HG03045 (cell line): Measurements from ENCODE around the gene SFT2D2.

Experiments
- ATAC-seq: cut with Tn5 transposase; IDR thresholded peaks from one replicate; pipeline ENCODE4 v1.9.1; 2021; ENCODE audit warnings: mild to moderate bottlenecking, moderate library complexity; ENCODE audit not compliant: unreplicated experiment

The SFT2D2 gene

DNA sequence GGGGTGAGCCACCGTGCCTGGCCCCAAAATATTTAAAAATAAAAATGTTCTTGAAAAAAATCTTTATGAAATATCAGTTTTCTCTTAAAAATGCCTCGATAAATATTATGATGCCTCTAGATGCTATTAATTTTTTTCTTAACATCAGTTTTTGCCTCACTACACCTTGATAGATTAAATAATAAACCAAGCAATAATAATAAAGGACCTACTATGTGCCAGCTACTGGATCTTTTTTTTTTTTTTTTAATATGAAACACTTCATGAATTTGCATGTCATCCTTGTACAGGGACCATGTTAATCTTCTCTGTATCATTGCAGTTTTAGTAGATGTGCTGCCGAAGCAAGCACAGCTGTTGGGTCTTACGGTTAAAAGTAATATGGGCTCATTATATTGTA is 37.3 kb downstream of the SFT2D2 start:
- no peak for ATAC-seq

DNA sequence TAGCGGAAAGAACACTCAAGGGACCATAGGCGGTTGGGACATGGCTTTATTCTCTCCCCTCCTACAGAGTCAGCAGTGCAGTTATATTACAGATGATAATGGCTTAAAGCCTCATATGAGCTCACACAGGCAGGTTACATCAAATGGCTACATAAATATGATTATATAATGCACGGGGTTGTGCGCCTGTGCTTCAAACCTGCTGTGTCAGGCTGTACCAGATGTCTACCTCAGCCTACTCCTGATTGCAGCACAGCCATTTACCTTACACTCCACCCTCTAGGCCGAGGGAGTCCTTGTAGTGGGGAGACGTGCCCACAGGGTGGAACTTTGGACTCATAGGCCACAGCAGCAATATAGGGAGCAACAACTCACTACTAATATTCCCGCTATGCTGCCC is 38.5 kb downstream of the SFT2D2 start:
- ATAC-seq, result no peak

DNA sequence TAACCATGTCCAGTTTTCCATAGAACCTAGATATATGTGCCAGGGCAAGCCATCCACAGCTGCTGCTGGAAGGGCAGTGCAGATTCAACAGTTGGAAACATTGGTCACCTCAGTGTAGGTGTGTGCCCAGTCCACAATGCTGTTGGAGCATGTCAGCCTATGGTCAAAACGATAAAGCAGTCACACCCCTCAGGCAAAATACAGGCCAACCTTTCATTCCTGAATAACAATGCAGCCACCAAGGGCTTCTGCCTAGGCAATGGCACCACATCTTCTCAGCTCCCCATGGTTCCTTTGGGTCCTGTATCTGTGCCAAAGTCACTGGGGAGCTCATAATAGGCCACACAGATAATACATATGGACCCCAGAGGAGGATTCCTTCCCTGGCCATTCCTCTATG is 39.8 kb downstream of the SFT2D2 start:
- no peak for ATAC-seq

DNA sequence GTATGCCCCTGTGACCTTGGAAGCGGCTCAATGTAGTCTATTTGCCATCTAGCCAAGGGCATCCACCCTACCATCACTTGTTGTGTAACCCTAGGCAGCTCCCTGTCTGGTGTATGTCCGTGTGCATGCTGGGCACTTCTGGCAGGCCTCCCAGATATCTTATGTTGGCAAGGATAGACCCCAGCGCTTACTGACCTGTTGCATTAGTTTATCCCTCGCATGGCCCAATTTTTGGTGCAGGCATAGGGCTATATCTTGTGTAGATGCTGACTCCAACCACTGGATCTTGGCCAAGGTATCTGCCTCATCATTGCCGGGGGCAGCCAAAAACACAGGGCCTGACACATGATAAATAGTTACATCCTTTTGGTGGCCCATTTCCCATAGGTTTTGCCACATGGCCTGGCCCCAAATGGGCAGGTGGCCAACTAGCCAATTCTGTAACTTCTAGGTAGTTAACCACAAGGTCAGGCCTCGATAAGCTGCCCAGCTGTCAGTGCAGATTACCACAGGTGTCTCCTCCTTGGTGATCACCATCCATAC is 40.9 kb downstream of the SFT2D2 start:
- ATAC-seq, result no peak

GRCh38 chr1:168271636-168272035 is 45.8 kb downstream of the SFT2D2 start:
- ATAC-seq, result no peak

GRCh38 chr1:168273575-168273974 is 47.8 kb downstream of the SFT2D2 start:
- no peak for ATAC-seq

- ATAC-seq, result no peak
Observed at GRCh38 chr1:168279253-168279652, 53.4 kb downstream of the SFT2D2 start.

- no peak for ATAC-seq
Observed at GRCh38 chr1:168280296-168280927, 54.6 kb downstream of the SFT2D2 start, which contains the start of gene TBX19. TSS of gene TBX19 (plus strand) at chr1:168280877. CDS start at chr1:168281091, 214 bp downstream.

- ATAC-seq, result no peak
Observed at GRCh38 chr1:168281603-168282325, 56.0 kb downstream of the SFT2D2 start.

- no peak for ATAC-seq
Observed at GRCh38 chr1:168285521-168285790, 59.7 kb downstream of the SFT2D2 start.

- no peak for ATAC-seq
Observed at GRCh38 chr1:168285971-168286927, 60.4 kb downstream of the SFT2D2 start.

GRCh38 chr1:168287237-168287664 is 61.4 kb downstream of the SFT2D2 start:
- no peak for ATAC-seq

GRCh38 chr1:168288311-168289052 is 62.7 kb downstream of the SFT2D2 start:
- ATAC-seq, result no peak

- ATAC-seq, result no peak
Observed at GRCh38 chr1:168291222-168291837, 65.5 kb downstream of the SFT2D2 start.

DNA sequence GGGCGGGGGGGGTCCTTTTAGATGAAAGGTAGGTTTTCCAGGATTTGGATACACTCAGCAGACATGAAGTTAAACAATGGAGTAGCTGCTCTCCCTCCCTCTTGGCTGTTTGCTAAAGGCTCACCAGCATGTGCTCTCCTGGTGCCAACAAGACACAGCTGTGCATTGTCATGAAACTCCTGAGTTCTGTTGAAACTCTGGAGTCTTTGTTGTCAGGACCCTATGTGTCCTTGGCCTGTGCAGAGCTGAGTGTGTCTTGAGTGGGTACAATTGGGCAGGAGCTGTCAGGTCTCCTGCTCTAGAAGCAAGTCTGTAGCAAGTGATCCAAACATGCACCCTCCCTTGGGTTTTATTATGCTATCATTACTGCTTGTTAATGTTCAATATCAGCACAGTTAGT is 67.6 kb downstream of the SFT2D2 start:
- no peak for ATAC-seq

GRCh38 chr1:168295411-168296114 is 69.8 kb downstream of the SFT2D2 start:
- no peak for ATAC-seq

DNA sequence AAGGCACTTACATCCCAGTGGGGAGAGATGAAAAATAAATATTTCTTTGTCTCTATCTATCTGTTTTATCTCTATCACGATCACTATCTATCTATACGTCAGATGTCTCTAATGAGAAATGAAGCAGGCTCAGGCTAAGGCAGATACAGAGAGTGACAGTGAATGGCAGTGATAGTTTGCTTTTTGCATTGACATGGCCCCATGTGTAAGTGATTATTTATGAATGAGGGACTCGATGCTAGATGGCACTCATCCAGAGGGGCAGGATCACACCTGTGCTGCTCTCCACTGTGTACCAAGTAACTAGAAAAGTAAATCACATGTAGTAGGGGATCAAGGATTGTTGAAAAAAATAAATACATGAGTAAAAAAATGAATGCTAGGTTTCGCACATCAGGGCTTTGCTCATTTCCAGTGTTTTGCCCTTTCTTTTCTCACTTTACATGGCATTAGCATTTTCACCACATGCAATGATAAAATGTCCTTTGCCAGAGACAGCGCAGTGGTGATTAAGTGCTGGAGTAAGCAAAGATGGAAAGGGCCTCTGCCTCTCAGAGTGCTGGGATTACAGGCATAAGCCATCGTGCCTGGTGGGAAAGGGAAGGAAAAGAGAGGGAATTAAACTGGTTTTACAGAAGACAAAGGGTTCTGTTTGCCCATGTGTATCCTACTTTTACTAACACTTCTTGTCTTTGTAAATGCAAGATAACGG is 71.4 kb downstream of the SFT2D2 start:
- no peak for ATAC-seq

GRCh38 chr1:168298446-168298845 is 72.6 kb downstream of the SFT2D2 start:
- ATAC-seq, result no peak

DNA sequence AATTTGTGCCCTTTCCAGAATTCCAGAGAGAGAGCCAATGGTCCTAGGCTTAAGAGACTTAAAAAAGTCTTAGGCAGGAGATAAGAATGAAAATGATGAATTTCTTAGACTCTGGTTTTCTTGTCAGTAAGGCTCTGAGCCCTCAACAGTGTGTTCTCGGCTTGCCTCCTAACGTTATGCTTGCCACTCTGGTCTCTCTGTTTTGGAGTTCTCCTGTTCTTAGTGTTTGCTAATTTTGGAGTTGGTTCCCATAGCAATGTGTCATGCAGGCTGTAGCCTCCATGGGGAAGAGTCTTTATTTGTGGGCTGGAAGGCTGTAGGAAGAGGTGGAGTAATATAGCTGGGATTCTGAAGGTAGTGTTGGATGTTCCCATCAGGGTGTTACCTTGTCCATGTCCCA is 74.8 kb downstream of the SFT2D2 start:
- ATAC-seq, result no peak
